Calu3 (cell line): ENCODE data around the gene IGFBPL1. TPM values are rescaled to one million over a fixed set of nuclear protein-coding genes. Genes with fewer than 3 reads are reported as not detected.
A peak's percentile ranks its signal among the peaks of the same experiment; 100 is the strongest.

Experiments
- BruUV-seq: library from RNA; stranded (reverse); fragments of 400-500 nt; replicated peaks from 2 replicates; lab custom pipeline; 2021; lab: Mats Ljungman, UMichigan
- CTCF ChIA-PET: fragments of 300-600 bp; sonication (Branson Sonifier 250); formaldehyde crosslinking; loops from one replicate; lab custom pipeline; 2022; ENCODE audit warnings: antibody characterized with exemption; lab: Charles Lee
- DNase-seq: peaks from one replicate; pipeline ENCODE4 v3.0.0; 2022
- H3K27ac Mint-ChIP-seq: one replicate; pipeline ENCODE4 v1.8.0; 2022; ENCODE audit warnings: mixed read lengths; ENCODE audit not compliant: unreplicated experiment
- H3K27me3 Mint-ChIP-seq: one replicate; pipeline ENCODE4 v1.8.0; 2022; ENCODE audit warnings: mixed read lengths; ENCODE audit not compliant: unreplicated experiment
- H3K36me3 Mint-ChIP-seq: one replicate; pipeline ENCODE4 v1.8.0; 2022; ENCODE audit warnings: mild to moderate bottlenecking, moderate library complexity, mixed read lengths; ENCODE audit not compliant: insufficient read depth, unreplicated experiment
- H3K4me1 Mint-ChIP-seq: one replicate; pipeline ENCODE4 v1.8.0; 2022; ENCODE audit warnings: mild to moderate bottlenecking, low read depth, mixed read lengths; ENCODE audit not compliant: unreplicated experiment
- H3K4me3 Mint-ChIP-seq: one replicate; pipeline ENCODE4 v1.8.0; 2022; ENCODE audit warnings: mild to moderate bottlenecking, low read depth, moderate library complexity, mixed read lengths; ENCODE audit not compliant: unreplicated experiment
- H3K9me3 Mint-ChIP-seq: one replicate; pipeline ENCODE4 v1.8.0; 2022; ENCODE audit warnings: low read depth, mixed read lengths; ENCODE audit not compliant: unreplicated experiment
- CTCF ChIP-seq: fragments of 200-600 bp; IDR thresholded peaks from one replicate; pipeline ENCODE4 v1.8.0; 2022; ENCODE audit warnings: antibody characterized with exemption; ENCODE audit not compliant: unreplicated experiment
- intact Hi-C: fragments of 100-400 bp; cut with micrococcal nuclease; formaldehyde crosslinking; loops from one replicate; pipeline ENCODE4 v1.10.0; 2022; ENCODE audit not compliant: unreplicated experiment
- total RNA-seq: library from RNA; stranded (reverse); gene quantifications from 2 replicates; pipeline ENCODE4 v1.2.3, GENCODE V29; 2022

The IGFBPL1 gene
- total RNA-seq, 1 experiment from 2014 or later: 2.0 TPM

DNA sequence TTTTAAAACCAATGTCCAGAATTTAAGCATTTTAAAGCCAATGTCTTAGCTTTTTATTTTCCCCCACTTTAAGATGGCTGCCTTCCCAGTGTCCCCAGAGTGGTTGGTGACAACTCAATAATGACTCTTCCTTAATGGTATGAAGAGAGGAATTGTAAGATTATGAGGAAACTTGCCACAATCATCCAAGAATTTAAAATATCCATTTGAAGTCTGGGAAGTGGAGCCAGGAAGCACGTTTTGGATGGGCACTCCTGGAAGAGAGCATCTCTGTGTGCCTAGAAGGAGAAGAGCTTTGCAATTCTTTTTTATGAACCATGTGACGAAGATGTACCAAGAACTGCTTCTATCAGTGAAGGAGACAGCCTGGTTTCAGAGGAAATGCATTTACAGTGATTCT is 11.3 kb upstream of the IGFBPL1 start:
- intact Hi-C loops: no loop called here
- H3K27ac Mint-ChIP-seq: no peak overlapping the region
- H3K4me1 Mint-ChIP-seq: peaks cover 20% of the 10 kb centered on the region
- no peaks in the 10 kb centered on the region for H3K27me3 Mint-ChIP-seq
- CTCF ChIA-PET: no interaction called here
- DNase-seq: no peak
- H3K9me3 Mint-ChIP-seq: no peaks in the 10 kb centered on the region
- BruUV-seq: no TSS peak
- TF ChIP-seq CTCF: no peak
- peaks cover 3% of the 10 kb centered on the region for H3K36me3 Mint-ChIP-seq
- H3K4me3 Mint-ChIP-seq: no peak overlapping the region

- BruUV-seq: no TSS peak
- no peaks in the 10 kb centered on the region for H3K9me3 Mint-ChIP-seq
- peaks cover 3% of the 10 kb centered on the region for H3K36me3 Mint-ChIP-seq
- CTCF ChIA-PET: no interaction called here
- no peak overlapping the region for H3K4me3 Mint-ChIP-seq
- intact Hi-C loops: no loop called here
- no peaks in the 10 kb centered on the region for H3K27me3 Mint-ChIP-seq
- H3K4me1 Mint-ChIP-seq: peaks cover 20% of the 10 kb centered on the region
- no peak for TF ChIP-seq CTCF
- DNase-seq: peak; percentile 17
- no peak overlapping the region for H3K27ac Mint-ChIP-seq
Measured at GRCh38 chr9:38434853-38435252, 10.6 kb upstream of the IGFBPL1 start.

DNA sequence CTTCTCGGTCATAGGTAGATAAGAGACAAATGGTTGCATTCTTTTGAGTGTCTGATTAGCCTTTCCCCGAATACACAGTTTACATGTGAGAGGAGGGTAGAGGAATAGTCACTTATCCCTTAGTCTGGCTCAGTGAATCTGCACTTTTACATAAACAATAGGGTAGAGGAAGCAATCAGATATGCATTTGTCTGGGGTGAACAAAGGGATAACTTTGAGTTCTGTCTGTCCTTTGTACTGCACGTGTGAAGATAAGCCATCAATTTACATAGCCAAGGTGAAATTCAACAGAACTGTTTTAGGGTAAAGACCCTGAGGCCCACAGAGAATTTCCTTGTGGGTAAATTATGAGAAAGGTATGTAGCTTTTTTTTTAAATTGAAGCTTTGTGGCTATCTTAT is 10.1 kb upstream of the IGFBPL1 start:
- Mint-ChIP-seq H3K4me1 (peaks cover 20% of the 10 kb centered on the region), H3K9me3 (no peaks in the 10 kb centered on the region), H3K36me3 (peaks cover 3% of the 10 kb centered on the region), H3K27ac (no peak overlapping the region), H3K27me3 (no peaks in the 10 kb centered on the region), H3K4me3 (no peak overlapping the region)
- intact Hi-C loops: no loop called here
- TF ChIP-seq CTCF: no peak
- BruUV-seq: no TSS peak
- no peak for DNase-seq
- CTCF ChIA-PET: no interaction called here

- peaks cover 20% of the 10 kb centered on the region for H3K4me1 Mint-ChIP-seq
- no peak overlapping the region for H3K27ac Mint-ChIP-seq
- peaks cover 3% of the 10 kb centered on the region for H3K36me3 Mint-ChIP-seq
- CTCF ChIA-PET: no interaction called here
- H3K27me3 Mint-ChIP-seq: no peaks in the 10 kb centered on the region
- H3K9me3 Mint-ChIP-seq: no peaks in the 10 kb centered on the region
- TF ChIP-seq CTCF: no peak
- no TSS peak for BruUV-seq
- peak; percentile 6 for DNase-seq
- intact Hi-C loops: no loop called here
- no peak overlapping the region for H3K4me3 Mint-ChIP-seq
Measured at GRCh38 chr9:38432922-38433510, 8.8 kb upstream of the IGFBPL1 start.
